HG03432 (cell line): ENCODE measurements around the gene CD38.

Experiments
- ATAC-seq: cut with Tn5 transposase; IDR thresholded peaks from one replicate; pipeline ENCODE4 v1.9.1; 2021; ENCODE audit warnings: mild to moderate bottlenecking, moderate library complexity; ENCODE audit not compliant: unreplicated experiment

CD38 gene

DNA sequence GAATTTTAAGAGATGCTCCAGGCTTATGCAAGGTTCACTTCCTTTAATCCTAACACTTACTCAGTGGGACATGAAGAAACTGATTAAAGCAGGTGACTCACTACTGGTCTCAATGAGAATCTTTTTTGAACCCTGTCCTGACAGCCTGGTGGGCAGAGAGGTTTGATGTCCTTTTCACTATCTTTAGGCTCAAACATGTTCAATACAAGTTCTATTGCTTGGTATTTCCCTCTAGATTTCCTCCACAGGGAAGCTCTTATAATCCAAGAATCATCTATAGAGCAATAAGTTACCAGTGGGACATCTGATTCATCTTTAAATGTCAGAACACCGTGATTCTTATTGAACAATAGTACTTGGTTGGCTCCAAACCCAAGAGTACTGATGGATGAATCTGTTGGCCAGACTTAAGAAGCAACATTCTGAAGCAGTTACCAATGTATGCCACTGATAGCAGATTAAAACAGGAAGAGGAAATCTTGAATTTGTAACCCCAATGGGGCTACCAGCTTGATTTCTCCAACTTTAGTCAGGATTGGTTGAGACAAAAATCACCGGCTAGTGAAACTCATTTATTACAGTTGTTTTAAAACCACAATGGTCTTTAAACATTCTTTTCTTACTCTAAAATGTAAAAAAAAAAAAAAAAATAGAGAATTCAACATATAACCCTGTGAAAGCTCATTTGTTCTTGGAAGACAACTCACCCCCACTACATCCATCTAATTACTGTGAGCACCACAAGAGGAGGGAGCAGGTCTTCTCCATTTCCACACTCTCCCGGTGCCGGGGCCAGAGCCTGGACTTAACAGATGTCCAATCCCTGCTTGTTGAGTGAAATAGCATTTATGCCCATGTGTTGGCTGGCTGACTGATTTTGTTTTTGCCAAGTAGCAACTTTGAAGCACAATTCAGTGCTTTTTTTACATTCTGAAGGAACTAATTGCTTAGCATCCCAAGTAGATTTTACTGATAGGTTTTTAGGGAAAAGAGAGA, 117.1 kb downstream of the CD38 start:
- ATAC-seq, result no peak

- ATAC-seq, result no peak
Observed at GRCh38 chr4:15897577-15897976, 119.4 kb downstream of the CD38 start.

GRCh38 chr4:15898902-15899301, 120.8 kb downstream of the CD38 start:
- ATAC-seq, result no peak

GRCh38 chr4:15899511-15899910, 121.4 kb downstream of the CD38 start:
- ATAC-seq, result no peak

DNA sequence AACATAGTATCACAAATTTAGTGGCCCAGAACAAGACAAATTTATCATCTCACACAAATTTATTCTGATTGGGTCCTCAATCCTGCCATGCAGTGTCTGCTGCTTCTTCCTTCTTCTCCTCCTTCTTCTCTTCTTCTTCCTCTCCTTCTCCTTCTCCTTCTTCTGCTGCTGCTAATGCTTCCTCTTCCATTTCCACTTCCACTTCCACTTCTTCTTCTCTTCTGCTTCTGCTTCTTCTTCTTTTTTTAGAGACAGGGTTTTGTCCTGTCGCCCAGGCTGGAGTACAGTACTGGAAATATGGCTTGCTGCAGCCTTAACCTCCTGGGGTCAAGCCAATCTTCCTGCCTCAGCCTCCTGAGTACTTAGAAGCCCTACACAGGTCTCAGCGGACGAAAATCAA, 122.9 kb downstream of the CD38 start:
- no peak for ATAC-seq

DNA sequence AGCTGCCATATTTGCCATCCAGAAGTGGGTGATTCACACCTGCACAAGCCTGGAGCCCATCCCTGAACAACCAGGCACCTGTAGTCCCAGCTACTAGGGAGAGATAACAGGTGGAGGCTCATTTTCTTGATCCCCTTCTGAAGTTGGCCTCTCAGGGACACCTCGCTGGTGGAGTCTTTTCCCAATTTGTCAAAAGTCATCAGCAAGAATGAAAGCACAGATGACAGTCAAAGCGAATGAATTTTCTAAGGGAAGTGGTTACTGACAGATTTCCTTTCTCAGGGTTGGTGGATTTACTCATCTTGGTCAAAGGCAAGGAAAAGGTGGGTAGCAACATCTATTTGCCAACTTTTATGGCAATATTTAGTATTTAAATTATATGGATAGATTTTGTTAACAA, 123.9 kb downstream of the CD38 start:
- no peak for ATAC-seq

DNA sequence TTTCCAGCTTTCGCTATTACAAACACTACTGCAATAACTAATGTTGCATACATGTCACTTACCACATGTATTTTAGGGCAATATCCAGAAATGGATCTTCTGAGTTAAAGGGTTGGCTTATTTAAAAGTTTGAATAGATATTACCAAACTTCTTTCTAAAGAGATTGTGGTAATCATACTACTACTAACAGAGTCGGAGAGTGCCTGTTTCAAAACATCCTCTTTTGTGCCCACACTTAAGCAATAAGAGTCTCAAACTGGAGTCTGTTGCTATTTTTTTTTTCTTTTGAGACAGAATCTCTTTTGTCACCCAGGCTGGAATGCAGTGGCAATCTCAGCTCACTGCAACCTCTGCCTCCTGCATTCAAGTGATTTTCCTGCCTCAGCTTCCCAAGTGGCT, 124.6 kb downstream of the CD38 start:
- no peak for ATAC-seq
